ENCODE data around the gene PSAPL1.

PSAPL1 gene

DNA sequence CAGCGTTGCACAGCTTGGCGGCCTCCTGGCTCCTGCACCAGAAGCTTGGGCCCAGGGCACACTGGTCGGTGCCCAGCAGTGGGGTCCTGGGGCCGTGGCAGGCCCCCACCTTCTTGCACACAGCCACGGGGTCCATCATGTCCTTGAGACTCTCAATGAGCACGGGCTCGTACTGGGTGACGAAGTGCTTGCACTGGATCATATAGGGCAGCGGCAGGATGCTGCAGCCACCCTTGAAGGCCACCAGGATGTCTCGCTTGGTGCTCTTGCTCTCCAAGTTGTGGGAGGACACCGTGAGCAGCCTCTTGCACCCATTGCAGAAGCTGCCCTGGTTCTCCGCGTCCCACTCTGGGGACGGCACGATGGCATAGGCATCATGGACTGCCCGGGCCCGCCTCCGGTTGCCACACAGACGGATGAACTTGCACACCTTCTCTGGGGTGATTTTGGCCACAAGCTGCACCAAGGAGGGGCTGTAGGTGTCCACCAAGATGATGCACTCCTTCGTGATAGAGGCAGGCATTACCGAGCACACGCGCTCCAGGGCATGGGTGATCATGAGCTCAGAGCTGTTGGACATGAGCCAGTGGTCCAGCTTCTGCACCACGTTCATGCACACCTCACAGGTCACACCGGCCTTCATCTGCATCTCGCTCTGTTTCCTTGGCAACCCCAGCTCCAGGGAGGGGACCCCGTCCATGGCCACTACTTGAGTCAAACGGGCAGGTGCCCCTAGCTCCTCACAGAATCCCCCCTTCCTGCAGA is 1.2 kb downstream of the PSAPL1 start:
- TF ChIP-seq JUND (IDR thresholded peaks at IDR 0.05; ENCODE audit: low read depth), result no peak
- in situ Hi-C loops (cut with HindIII; ENCODE audit: low pct_unique_long_range_greater_than_20kb, low sequenced_read_pairs), result no loop called here
- no peak for DNase-seq (ENCODE audit: low read depth in 1 of 2, low spot score in 1 of 2)

DNA sequence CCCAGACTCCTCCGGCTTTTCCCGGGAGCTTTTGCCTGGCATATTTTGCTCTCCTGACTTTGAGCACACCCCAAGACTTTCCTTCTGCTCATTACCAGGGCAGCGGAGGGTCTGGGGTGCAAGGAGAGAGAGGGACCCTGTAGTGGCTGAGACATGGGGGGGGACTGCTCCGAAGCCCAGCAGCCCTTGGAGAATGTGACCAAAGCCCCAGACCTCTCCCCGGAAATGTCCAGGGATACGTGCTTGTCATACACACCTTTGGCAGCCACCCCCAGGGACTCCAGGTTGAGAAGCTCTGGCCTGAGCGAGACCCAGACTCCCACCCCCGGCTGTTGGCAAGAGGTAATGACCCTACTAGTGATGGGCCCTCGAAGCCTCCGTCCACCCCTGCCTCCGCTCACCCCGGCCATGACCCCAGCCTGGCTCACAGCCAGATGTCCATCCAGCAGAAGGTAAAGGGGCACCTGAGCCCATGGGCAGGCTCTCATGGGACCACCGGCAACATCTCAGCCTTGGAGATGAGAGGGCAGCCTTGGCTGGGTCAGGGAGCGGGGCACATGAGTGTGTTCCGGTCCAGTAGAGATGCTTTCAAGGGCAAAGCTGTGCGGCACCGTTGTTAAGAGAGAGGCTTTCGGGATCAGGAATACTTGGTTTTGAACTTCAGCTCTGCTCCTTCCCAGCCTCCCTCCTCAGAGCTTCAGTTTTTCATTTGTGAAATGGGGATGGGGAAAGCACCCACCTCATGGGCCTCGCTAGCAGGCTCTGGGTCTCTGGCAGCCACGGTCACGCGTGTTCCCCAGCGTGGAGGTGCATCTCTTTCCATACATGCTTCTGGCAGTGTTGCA is 2.0 kb downstream of the PSAPL1 start:
- in situ Hi-C loops (cut with HindIII; ENCODE audit: low pct_unique_long_range_greater_than_20kb, low sequenced_read_pairs), result no loop called here
- DNase-seq (ENCODE audit: low read depth in 1 of 2, low spot score in 1 of 2), result no peak
- TF ChIP-seq JUND (IDR thresholded peaks at IDR 0.05; ENCODE audit: low read depth), result no peak

- no peak for TF ChIP-seq JUND (IDR thresholded peaks at IDR 0.05; ENCODE audit: low read depth)
- in situ Hi-C loops (cut with HindIII; ENCODE audit: low pct_unique_long_range_greater_than_20kb, low sequenced_read_pairs), result no loop called here
- DNase-seq (ENCODE audit: low read depth in 1 of 2, low spot score in 1 of 2), result no peak
Observed at GRCh38 chr4:7431696-7432530, 2.8 kb downstream of the PSAPL1 start.

GRCh38 chr4:7430965-7431695 is 3.6 kb downstream of the PSAPL1 start:
- DNase-seq (ENCODE audit: low read depth in 1 of 2, low spot score in 1 of 2), result no peak
- TF ChIP-seq JUND (IDR thresholded peaks at IDR 0.05; ENCODE audit: low read depth), result no peak
- in situ Hi-C loops (cut with HindIII; ENCODE audit: low pct_unique_long_range_greater_than_20kb, low sequenced_read_pairs), result no loop called here

DNA sequence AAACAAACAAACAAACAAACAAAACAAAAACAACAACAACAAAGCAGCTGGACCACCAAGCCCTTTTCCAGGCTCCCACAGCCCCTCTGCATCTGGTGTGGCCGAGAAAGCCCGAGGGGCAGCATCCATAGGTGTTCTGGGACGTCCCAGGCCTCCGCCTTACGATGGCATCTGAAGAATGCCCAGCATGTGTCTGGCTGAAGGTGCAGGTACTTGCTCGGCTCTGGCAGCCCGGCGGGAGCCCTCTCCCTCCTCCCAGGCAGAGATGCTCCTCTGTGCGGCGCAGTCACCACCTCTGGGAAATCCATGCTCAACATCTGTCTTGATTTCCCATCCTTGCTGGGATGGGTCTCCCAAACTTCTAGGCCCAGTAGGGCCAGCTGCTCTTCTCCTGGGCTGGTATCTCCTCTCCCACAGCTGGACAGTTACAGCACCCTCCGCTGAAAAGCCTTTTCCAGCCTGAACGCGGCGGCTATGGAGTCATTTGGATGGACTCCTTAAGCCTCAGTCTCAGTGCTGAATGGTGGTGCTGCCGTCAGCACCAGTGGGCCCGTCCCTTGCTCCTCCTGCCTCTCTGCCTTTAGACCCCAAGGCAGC is 4.3 kb downstream of the PSAPL1 start:
- no peak for TF ChIP-seq JUND (IDR thresholded peaks at IDR 0.05; ENCODE audit: low read depth)
- DNase-seq (ENCODE audit: low read depth in 1 of 2, low spot score in 1 of 2), result peak in 1 of 2 experiments; percentile 25
- in situ Hi-C loops (cut with HindIII; ENCODE audit: low pct_unique_long_range_greater_than_20kb, low sequenced_read_pairs), result no loop called here

DNA sequence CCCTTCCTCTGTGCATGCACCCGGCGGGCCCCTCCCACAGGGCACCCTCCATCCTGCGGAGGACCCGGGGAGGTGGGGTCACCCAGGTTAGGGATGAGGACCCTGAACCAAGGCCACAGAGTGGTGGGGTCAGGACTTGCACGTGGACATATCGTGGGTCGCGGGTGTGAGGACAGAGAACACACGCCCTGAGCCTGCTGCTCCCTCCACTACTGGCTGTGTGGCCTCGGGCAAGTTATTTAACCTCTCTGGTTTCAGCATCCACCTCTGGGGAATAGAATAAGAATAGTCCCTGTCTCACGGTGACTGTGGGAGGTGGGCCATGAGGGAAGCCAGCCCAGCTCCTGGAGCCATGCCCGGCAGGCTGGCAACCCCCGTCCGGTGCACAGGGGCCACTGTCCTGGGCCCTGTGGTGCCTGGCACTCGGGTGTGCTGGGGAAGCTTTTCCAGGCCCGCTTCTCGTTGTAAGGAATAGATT is 5.1 kb downstream of the PSAPL1 start:
- in situ Hi-C loops (cut with HindIII; ENCODE audit: low pct_unique_long_range_greater_than_20kb, low sequenced_read_pairs), result no loop called here
- no peak for DNase-seq (ENCODE audit: low read depth in 1 of 2, low spot score in 1 of 2)
- no peak for TF ChIP-seq JUND (IDR thresholded peaks at IDR 0.05; ENCODE audit: low read depth)

DNA sequence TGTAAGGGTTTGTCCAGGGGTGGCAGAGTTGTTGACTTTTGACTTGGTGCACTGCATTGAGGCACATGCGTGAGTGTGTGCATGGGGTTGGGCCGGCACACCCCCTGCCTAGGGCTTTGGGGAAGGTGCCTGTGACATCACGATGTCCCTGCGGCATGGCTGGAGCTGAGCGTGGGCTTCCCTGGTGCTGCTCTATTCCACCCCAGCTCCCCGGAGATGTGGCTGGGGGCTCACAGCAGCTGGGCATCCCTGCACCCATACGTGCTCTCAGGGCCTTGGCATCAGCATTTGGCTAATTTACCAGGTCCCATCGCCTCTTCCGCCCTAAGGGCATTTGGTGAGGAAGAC is 5.7 kb downstream of the PSAPL1 start:
- no peak for TF ChIP-seq JUND (IDR thresholded peaks at IDR 0.05; ENCODE audit: low read depth)
- DNase-seq (ENCODE audit: low read depth in 1 of 2, low spot score in 1 of 2), result no peak
- in situ Hi-C loops (cut with HindIII; ENCODE audit: low pct_unique_long_range_greater_than_20kb, low sequenced_read_pairs), result no loop called here

DNA sequence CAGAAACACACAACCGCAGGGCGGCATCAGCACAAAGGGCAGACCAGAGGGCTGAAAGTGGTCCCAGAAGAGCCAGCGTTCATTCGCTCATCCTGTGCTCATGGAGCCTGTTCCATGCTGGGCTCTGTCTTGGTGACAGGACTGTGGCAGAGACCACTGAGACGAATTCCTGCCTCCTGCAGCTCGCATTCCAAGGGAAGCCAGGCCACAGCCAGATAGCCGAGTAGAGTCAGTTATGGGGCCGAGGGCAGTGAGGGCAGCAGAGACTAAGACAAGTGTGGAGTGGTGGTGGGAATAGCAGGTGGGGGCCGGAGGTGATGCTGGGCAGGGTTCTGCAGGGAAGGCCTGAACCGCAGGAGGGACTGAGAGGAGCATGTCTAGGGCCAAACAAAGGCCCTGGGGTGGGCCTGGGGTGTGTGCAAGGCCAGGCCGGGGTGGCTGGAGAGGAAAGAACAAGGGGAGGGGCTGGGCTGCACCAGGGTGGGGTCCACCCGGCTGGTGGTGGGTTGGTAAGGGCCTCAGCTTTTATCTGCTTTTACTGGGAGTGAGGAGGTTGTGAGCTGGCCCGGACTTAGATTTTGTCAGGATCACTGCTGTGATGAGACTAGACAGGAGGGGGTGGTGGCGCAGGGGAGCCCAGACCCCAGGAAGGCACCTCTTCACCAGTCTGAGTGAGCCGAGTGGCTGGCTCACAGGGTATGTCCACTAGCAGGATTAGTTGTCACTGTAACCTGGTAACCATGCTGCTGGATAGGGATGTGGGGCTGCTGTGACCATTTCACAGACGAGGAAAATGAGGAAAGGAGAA is 6.3 kb downstream of the PSAPL1 start:
- no peak for DNase-seq (ENCODE audit: low read depth in 1 of 2, low spot score in 1 of 2)
- no peak for TF ChIP-seq JUND (IDR thresholded peaks at IDR 0.05; ENCODE audit: low read depth)
- in situ Hi-C loops (cut with HindIII; ENCODE audit: low pct_unique_long_range_greater_than_20kb, low sequenced_read_pairs), result no loop called here

- in situ Hi-C loops (cut with HindIII; ENCODE audit: low pct_unique_long_range_greater_than_20kb, low sequenced_read_pairs), result no loop called here
- no peak for DNase-seq (ENCODE audit: low read depth in 1 of 2, low spot score in 1 of 2)
- TF ChIP-seq JUND (IDR thresholded peaks at IDR 0.05; ENCODE audit: low read depth), result no peak
Observed at GRCh38 chr4:7427831-7428260, 6.9 kb downstream of the PSAPL1 start.

DNA sequence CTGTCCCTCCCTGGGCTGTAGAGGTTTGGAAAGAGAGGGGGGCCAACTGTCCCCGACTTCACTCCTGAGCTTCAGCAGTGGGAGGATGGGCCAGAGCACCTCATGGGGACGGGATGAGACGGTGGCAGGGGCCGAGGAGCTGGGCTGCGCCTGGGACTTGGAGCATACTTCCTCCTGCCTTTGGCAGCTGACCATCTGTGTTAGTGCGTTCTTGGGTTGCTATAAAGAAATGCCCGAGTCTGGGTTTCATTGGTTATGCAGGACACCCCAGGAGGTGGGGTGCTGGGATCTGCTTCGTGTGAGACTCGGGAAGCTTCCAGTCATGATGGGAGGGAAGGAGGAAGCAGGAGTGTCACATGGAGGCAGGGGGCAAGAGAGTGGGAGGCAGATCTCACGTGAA is 7.4 kb downstream of the PSAPL1 start:
- DNase-seq (ENCODE audit: low read depth in 1 of 2, low spot score in 1 of 2), result no peak
- in situ Hi-C loops (cut with HindIII; ENCODE audit: low pct_unique_long_range_greater_than_20kb, low sequenced_read_pairs), result no loop called here
- TF ChIP-seq JUND (IDR thresholded peaks at IDR 0.05; ENCODE audit: low read depth), result no peak

Data from T47D (cell line).